Upper lobe of left lung (tissue), 6 donors: ENCODE results near the gene WDR37. TPM values are rescaled to one million over a fixed set of nuclear protein-coding genes. Genes with fewer than 3 reads are reported as not detected.
A peak's percentile ranks its signal among the peaks of the same experiment; 100 is the strongest.

ENCODE experiments used
- ATAC-seq, 2 donors: fragments of 200-7000 bp; cut with Tn5 transposase; one replicate each; pipeline ENCODE4 v1.9.1; 2022; ENCODE audit warnings: mild to moderate bottlenecking in 2 of 2, moderate library complexity in 2 of 2; ENCODE audit not compliant: low FRiP score in 2 of 2
- DNase-seq, 2 donors: peaks; one replicate each; pipeline ENCODE4 v3.0.0-alpha.2; 2019 to 2020
- H3K27ac ChIP-seq, 4 donors: fragments of 200-600 bp; sonication (generic); one replicate each; pipeline ENCODE4 v1.5.1; 2016 to 2019
- H3K27me3 ChIP-seq, 4 donors: fragments of 200-600 bp; sonication (generic); one replicate each; pipeline ENCODE4 v1.5.1; 2017 to 2019
- H3K36me3 ChIP-seq, 4 donors: fragments of 200-600 bp; sonication (generic); one replicate each; pipeline ENCODE4 v1.5.1; 2016 to 2019
- H3K4me1 ChIP-seq, 4 donors: fragments of 200-600 bp; sonication (generic); one replicate each; pipeline ENCODE4 v1.5.1; 2018 to 2019
- H3K4me3 ChIP-seq, 4 donors: fragments of 200-600 bp; sonication (generic); one replicate each; pipeline ENCODE4 v1.5.1; 2017 to 2019; ENCODE audit warnings: mild to moderate bottlenecking in 2 of 4, moderate library complexity in 1 of 4
- H3K9me3 ChIP-seq, 4 donors: fragments of 200-600 bp; sonication (generic); one replicate each; pipeline ENCODE4 v1.5.1; 2018 to 2019
- EP300 ChIP-seq, 4 donors: sonication (generic); formaldehyde crosslinking; IDR thresholded peaks; one replicate each; pipeline ENCODE4 v1.5.1; 2017; ENCODE audit warnings: antibody characterized with exemption in 4 of 4, control low read depth in 2 of 4
- POLR2A ChIP-seq, 4 donors: fragments of 450-650 bp; IDR thresholded peaks; one replicate each; pipeline ENCODE4 v1.5.1; 2016 to 2017; ENCODE audit warnings: antibody characterized with exemption in 4 of 4, mild to moderate bottlenecking in 2 of 4
- POLR2AphosphoS5 ChIP-seq, 2 donors: sonication (generic); formaldehyde crosslinking; IDR thresholded peaks; one replicate each; pipeline ENCODE4 v1.5.1; 2017; ENCODE audit warnings: antibody characterized with exemption in 2 of 2
- WGBS, 2 donors: methylation state at CpG; one replicate each; pipeline ENCODE4 v1.1.5; 2017 to 2018; 5-methylcytosine and 5-hydroxymethylcytosine counted together
- total RNA-seq, 6 donors: library from RNA; depleted of rRNA in 4 of 6; stranded (reverse); fragments of >200 nt in 4 of 6; gene quantifications; one replicate each; pipeline versions ENCODE4 v1.1.0 to v1.2.1, GENCODE V29; 2016 to 2021
- TF ChIP-seq, protein P1 (sequence below), 6 experiments: fragments of 450-650 bp in 4 of 6; fragments of 200-600 bp in 2 of 6; sonication (generic) in 2 of 6; IDR thresholded peaks; one replicate each; pipeline ENCODE4 v1.5.1; 2016 to 2019; ENCODE audit warnings: antibody characterized with exemption in 6 of 6
- donor health status: DM: no; HTN: no; CAD: no; lungs with moderate emphysema.
- donor health status: DM: no; HTN: yes; CAD: no; lungs with severe emphysema.

Gene WDR37
- total RNA-seq, 6 donors from 2014 or later = 18.1 to 31.4 (median 19.9) TPM

DNA sequence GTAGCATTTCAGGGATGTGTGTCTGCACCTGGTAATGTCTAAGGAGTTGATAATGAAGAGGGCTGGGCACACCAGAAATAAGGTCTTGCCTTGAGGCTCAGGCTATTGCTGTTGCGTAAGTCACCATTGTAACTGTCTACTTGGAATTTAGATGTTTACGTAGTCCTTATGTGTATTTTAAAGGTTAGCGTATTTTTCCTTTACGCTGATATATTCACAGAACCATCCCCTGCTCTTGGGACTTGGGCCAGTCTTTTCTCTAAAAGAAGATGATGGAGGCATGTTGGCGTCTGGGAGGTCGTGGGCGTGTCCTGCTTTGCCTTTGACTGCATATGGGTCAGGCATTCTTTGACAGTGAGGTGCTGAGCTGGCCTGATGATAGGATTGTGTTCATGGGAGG, 14.7 kb downstream of the WDR37 start:
- TF ChIP-seq, protein P1, sequence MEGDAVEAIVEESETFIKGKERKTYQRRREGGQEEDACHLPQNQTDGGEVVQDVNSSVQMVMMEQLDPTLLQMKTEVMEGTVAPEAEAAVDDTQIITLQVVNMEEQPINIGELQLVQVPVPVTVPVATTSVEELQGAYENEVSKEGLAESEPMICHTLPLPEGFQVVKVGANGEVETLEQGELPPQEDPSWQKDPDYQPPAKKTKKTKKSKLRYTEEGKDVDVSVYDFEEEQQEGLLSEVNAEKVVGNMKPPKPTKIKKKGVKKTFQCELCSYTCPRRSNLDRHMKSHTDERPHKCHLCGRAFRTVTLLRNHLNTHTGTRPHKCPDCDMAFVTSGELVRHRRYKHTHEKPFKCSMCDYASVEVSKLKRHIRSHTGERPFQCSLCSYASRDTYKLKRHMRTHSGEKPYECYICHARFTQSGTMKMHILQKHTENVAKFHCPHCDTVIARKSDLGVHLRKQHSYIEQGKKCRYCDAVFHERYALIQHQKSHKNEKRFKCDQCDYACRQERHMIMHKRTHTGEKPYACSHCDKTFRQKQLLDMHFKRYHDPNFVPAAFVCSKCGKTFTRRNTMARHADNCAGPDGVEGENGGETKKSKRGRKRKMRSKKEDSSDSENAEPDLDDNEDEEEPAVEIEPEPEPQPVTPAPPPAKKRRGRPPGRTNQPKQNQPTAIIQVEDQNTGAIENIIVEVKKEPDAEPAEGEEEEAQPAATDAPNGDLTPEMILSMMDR (IDR thresholded peaks at IDR 0.05) = no peak
- no peak for TF ChIP-seq EP300 (IDR thresholded peaks at IDR 0.05)
- no peak for TF ChIP-seq POLR2A (IDR thresholded peaks at IDR 0.05)
- TF ChIP-seq POLR2AphosphoS5 (IDR thresholded peaks at IDR 0.05) = no peak
- Histone ChIP-seq H3K36me3 (peaks cover 5 to 30% (median 14%) of the 10 kb centered on the region in 4 donors), H3K27ac (no peak overlapping the region), H3K4me1 (peaks cover 0 to 4% (median 0%) of the 10 kb centered on the region in 4 donors), H3K4me3 (no peak overlapping the region), H3K27me3 (no peaks in the 10 kb centered on the region), H3K9me3 (no peaks in the 10 kb centered on the region)
- DNase-seq = no peak
- 85 to 87% methylated on average over 7 of the region's 7 CpGs for WGBS, 2 donors
- ATAC-seq = no peak

DNA sequence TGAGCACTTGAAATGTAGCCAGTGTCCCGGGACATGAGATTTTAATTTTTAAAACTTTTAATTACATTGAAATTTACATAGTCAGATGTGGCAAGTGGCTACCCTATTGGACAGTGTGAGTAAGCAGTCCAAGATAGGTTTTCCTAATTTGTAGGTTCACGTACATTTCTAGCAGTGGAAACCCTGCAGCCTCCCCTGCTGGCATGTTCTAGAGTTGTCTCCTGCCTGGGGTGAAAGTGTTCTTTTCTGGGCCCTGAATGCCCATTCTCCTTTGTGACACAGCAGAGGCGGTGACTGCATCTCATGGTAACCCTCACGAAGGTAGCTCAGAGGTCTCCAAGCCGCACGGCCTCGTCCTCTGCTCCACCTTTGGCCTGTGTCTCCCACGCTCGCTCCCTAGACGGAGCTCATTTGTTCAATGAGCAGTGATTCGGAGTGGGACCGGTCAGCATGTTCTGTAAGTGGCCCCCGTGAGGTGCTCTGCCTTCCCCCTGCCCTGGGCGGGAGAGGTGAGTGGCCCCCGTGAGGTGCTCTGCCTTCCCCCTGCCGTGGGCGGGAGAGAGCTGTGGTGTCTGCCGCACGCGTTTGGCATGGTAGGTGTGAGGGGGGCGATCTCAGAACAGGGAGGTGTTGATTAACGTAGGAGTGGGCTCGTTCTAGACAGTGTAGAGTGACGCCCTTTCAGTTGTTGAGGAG, 18.0 kb downstream of the WDR37 start:
- Histone ChIP-seq H3K36me3 (peaks cover 5 to 51% (median 23%) of the 10 kb centered on the region in 4 donors), H3K4me1 (peaks cover 0 to 4% (median 0%) of the 10 kb centered on the region in 4 donors), H3K9me3 (no peaks in the 10 kb centered on the region), H3K27me3 (no peaks in the 10 kb centered on the region), H3K27ac (peak overlapping the region in 3 of 4 donors; percentile 12 to 51 (median 17)), H3K4me3 (no peak overlapping the region)
- WGBS, 2 donors = 91% methylated on average over 19 to 24 of the region's 24 CpGs
- ATAC-seq = peak; percentile 34 to 49
- DNase-seq = peak in 1 of 2 donors; percentile 44
- TF ChIP-seq, protein P1 (IDR thresholded peaks at IDR 0.05) = no peak
- TF ChIP-seq POLR2AphosphoS5 (IDR thresholded peaks at IDR 0.05) (no peak), EP300 (IDR thresholded peaks at IDR 0.05) (no peak), POLR2A (IDR thresholded peaks at IDR 0.05) (no peak)

DNA sequence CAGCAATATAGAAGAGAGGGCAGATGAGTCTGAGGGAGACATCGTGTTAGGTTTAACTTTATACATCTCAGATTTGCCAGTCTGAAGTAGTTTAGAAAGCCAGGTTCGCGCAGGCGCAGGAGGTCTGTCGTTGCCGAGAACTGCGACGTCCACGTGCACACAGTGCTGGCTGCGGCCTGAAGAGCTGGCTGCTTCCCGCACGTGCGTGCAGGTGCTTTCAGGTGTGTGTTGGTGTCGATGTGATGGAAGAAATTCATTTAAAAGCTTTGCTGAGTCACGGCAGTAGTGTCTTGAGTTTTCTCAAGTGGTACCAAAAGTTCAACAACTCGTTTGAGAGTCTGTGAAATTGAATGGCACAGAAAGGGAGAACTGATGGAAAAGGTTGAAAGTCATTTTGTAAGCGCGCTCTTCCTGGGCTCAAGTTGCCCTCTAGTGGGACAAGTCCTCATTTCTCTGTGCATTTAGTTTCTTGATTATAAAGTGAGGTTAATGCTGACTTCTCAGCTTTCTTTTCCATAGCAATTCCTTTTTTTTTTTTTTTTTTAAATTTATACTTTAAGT, 18.6 kb downstream of the WDR37 start:
- DNase-seq = peak; percentile 84 to 86
- Histone ChIP-seq H3K4me1 (peaks cover 0 to 4% (median 0%) of the 10 kb centered on the region in 4 donors), H3K36me3 (peaks cover 8 to 57% (median 29%) of the 10 kb centered on the region in 4 donors), H3K27ac (peak overlapping the region in 3 of 4 donors; percentile 12 to 51 (median 17)), H3K4me3 (no peak overlapping the region), H3K27me3 (no peaks in the 10 kb centered on the region), H3K9me3 (no peaks in the 10 kb centered on the region)
- WGBS, 2 donors = 72 to 77% methylated on average over 18 of the region's 18 CpGs
- TF ChIP-seq POLR2AphosphoS5 (IDR thresholded peaks at IDR 0.05) = peak in 1 of 2 donors; percentile 36
- TF ChIP-seq POLR2A (IDR thresholded peaks at IDR 0.05) = no peak
- peak in 1 of 4 donors; percentile 33 for TF ChIP-seq EP300 (IDR thresholded peaks at IDR 0.05)
- TF ChIP-seq, protein P1 (IDR thresholded peaks at IDR 0.05) = peak in 3 of 6 experiments; percentile 28 to 49 (median 30)
- ATAC-seq = peak; percentile 62 to 94

DNA sequence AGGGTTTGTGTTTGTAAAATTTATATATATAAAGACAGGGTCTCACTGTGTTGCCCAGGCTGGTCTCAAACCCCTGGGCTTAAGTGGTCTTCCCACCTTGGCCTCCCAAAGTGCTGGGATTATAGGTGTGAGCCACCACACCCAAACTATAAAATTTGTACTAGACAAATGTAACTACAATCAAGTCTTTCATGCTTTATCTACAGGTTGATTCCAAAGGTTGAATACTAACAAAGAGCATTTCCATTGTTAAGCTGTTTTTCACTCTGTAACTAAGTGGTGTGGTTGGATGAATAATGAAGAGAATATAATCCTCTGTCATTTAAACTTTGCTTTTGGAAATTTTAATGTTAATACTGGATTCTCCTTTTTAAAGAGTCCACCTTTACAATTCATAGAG, 22.5 kb downstream of the WDR37 start:
- H3K27me3 ChIP-seq = no peaks in the 10 kb centered on the region
- no peak for DNase-seq
- no peaks in the 10 kb centered on the region for H3K9me3 ChIP-seq
- no peaks in the 10 kb centered on the region for H3K4me1 ChIP-seq
- H3K27ac ChIP-seq = no peak overlapping the region
- H3K4me3 ChIP-seq = no peak overlapping the region
- peaks cover 9 to 76% (median 38%) of the 10 kb centered on the region in 4 donors for H3K36me3 ChIP-seq
- no peak for ATAC-seq
- TF ChIP-seq, protein P1 (IDR thresholded peaks at IDR 0.05) = no peak
- TF ChIP-seq POLR2A (IDR thresholded peaks at IDR 0.05) (no peak), POLR2AphosphoS5 (IDR thresholded peaks at IDR 0.05) (no peak), EP300 (IDR thresholded peaks at IDR 0.05) (no peak)
